GM21360 (cell line): ENCODE data around the gene ATP10A.
"Not testable (repeated sequence)": the region's sequence is repeated elsewhere in the genome, so short reads cannot be mapped to it uniquely, and the experiment has no call there.

Experiments used
- ATAC-seq: cut with Tn5 transposase; IDR thresholded peaks from one replicate; pipeline ENCODE4 v1.9.1; 2021; ENCODE audit warnings: mild to moderate bottlenecking, moderate library complexity; ENCODE audit not compliant: unreplicated experiment

Gene ATP10A

DNA sequence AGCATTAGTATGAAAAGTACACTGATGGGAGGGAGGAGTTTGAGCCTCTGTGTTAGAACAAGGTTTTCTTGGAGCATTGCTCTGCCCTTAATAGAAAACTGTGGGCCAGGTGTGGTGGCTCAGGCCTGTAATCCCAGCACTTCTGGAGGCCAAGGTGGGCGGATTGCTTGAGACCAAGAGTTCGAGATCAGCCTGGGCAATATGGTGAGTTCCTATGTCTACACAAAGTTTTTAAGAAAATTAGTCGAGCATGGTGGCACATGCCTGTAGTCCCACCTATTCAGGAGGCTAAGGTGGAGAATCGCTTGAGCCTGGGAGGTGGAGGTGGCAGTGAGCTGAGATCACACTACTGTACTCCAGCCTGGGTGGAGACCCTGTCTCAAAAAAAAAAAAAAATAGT is 103.7 kb downstream of the ATP10A start:
- no peak for ATAC-seq

DNA sequence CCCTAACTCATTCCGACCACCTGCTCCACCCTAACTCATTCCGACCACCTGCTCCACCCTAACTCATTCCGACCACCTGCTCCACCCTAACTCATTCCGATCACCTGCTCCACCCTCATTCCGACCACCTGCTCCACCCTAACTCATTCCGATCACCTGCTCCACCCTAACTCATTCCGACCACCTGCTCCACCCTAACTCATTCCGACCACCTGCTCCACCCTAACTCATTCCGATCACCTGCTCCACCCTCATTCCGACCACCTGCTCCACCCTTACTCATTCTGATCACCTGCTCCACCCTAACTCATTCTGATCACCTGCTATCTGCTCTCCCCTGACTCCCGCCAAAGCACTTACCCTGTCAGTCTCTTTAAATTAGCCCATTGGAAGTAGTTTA is 104.5 kb downstream of the ATP10A start:
- ATAC-seq = not testable (repeated sequence)

DNA sequence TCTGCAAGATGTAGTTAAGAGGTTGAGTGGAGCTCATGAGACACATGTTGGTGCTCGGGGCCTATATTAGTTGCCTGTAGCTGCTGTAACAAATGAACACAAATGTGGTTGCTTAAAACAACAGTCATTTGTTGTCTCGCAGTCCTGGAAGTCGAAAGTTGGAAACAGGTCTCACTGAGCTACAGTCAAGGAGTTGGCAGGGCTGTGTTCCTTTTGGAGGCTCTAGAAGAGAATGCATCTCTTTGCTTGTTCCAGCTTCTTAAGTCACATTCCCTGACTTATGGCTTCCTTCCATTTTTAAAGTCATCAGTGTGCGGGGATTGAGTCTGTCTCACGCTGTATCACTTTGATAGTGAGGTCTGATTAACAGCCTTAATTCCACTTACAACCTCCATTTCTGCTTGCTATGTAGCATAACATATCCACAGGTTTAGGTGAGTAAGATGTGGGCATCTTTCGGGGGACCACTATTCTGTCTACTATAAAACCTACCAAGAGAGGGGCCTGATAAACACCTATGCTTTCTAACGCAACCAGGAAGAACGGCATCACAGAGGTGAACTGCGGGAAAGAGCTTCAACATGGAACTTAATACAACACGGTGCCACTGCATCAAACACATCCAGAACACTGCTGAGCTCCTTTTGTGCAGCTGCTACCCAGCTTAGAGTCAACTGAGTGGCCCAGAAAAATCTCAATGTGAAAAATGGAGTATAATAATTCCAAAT is 119.4 kb downstream of the ATP10A start:
- no peak for ATAC-seq

DNA sequence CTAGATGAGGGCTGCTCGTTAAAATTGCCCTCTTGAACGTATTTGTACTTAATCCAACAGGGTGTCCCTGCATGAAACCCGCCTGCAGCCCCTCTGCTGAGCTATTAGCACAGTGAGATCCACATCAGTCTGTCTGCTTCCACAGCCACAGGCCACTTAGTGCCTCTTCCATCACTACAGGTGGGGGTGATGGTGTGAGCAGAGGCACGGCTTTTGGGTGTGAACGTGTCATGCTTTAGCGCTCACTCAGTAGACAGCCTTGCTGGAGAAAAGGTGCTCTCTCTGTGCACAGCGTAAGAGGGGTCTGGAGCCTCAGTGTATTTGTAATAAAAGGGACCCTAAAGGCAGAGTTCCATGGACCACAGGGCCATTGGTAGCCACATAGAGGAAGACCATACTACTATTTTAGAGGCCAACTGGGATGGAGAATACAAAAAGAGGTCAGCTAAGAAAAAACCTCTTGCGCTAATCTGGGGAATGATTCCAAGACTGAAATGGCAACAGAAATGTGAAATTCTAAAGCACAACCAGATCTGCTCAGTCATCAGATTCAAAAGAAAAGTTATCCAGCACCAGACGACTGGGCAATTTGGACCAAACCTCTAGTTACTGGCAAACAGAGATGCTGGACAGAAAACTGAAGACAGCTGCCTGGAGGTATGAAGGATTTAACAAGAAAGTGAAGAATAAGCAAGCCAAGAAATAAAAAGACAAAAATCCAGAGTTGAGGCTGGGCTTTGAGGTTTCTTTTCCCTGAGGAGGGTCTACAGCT is 120.2 kb downstream of the ATP10A start:
- no peak for ATAC-seq

DNA sequence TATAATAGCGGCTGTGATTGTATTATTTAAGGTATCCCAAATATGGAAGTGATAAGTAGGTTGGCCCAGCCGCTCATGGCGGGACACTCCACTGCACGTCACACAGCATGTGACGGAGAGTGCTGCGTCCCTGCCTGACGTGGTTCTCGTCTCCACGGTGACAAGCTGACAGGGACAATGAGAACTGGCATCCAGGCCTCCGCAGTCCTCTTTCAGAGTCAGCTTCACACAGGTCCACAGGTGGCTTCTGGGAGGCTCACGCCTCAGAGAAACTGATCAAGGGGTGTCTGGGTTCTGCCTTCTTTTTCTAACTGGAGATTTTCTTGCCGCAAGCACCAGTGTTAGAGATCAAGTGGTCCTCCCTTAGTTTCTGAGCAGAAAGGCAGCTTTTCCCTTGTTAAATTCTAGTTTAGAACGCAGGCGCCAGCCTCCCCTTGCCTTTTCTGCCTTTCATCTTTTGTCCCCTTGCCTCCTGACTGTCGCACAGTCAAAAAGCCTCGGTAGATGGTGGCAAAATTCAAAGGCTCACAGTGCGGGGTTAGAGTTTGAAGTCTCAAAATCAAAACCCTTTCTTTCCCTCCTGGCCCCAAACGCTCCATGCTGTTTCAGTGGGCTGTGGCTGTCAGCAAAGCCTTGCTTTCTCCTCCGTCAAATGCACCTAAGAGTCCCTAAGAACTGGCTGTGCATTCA is 120.9 kb downstream of the ATP10A start:
- no peak for ATAC-seq

DNA sequence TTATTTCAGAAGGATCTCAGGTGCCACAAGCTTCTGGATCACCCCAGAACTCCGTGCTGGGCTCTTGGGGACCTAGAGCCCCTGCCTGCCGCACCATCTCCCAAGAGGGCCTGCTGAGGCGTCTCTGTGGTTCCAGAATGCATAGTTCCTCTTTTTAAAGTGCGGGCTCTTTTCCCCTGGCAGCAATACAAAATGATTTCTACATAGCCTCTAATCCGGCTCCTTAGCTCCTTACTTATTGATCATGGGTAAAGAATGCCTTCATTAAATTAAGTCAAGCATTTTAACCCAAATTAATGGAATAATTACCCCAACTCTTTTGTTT is 121.9 kb downstream of the ATP10A start:
- ATAC-seq = no peak

DNA sequence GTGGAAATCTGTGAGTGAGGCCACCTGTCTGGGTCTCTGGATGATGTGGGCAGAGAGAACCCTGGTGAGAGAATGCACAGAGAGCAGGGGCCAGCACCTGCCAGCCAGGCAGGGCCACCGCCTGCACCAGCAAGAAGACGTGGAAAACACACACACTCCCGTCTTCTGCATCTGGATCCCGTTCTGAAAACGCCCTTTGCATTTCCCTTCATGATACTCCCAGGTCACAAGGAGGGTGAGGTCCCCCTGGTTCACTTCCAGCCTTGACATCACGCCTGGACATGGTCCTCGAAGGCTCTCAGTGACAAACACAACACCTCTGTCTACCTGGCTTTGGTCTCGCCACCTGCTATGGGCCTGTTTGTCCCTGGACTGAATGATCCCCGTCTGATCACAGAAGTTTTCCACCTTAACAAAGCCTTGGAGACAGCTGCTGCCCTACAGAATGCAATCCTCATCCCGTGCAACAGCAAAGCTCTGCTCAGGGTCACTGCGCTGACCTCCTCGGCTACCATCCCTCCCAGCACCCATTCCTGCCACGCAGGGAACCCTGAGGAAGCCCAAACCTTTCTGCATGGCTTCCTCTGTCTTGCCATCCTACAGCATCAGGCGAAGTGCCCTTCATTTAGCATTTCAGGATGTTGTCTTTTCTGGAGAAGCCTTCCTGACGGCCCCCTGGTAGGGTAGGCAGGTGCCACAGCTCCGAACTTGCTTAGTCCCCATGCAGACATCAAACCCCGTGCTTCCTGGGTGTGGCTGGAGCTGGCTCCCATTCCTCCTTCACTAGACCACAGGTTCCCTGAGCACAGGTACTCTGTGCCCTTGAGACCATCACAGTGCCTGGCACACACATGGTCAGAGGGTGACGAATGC is 122.5 kb downstream of the ATP10A start:
- no peak for ATAC-seq

DNA sequence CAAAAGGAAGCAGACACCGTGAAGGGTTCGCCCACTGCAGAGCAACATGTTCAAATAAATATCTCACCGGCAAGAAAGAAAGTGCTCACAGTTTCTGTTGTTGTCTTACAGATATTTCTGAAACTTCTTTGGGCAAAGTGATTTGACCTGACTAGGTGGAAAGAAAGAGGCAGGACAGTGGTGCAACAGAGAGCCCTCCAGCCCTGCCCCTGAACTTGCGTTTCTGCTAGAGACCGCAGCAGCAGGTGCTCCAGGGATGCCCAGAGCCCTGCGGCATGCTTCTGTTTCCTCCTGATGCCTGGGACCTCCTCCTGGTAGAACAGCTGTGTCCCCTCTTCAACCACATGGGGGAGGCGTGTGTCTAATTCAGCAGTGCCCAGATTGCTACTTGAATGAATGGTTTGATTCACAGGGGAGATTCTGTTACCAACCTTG is 123.4 kb downstream of the ATP10A start:
- no peak for ATAC-seq

DNA sequence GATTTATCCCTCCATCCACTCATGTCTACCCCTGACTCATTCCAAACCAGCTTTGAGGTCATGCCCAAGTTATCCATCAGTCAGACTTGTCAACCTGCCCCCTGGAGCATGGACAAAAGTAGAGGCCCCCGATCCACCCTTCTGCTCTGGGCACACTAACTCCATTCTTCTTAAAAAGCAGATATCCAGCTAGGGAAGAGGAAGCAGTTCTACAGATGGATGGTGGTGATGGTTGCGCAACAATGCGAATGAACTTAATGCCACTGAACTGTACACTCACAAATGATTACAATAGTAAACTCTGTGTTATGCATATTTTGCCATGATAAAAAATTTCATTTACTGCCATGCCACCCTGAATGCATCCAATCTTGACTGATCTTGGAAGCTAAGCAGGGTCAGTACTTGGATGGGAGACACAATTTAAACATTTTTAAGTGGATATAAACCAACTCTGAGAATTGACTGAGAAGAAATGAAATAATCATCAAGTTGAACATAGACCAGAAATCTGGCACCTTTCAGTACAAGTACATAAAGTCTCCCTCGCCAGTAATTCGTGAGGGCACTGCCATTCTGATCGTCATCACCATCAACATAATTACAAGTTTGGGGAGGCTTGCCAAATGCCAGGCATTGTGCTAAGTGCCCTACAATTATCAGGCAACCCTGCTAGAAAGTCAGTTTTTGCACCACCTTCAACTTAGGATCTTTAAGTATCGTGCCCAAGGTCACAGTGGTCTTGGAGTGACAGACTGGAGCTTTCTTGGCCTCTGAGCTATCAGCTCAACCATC is 124.8 kb downstream of the ATP10A start:
- no peak for ATAC-seq

DNA sequence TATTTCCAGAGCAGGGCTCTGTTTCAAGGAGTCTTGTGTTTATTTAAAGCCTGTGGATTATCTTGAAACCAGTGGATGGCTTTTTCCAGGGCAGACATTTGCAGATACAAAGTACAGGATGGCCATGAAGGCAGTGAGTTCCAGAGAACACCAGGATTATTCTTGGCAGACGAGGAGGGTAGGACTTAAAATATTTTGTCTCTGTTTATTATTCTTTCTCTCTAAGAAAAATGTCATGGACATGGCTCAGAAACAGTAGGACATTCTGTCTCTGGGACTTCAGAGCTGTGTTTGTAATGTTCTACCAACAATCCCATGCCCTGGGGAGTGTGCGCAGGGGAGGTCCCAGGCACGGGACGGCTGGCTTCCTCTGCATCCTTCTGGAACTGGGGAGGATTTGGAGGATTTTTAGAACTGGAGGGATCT is 125.9 kb downstream of the ATP10A start:
- ATAC-seq = no peak

DNA sequence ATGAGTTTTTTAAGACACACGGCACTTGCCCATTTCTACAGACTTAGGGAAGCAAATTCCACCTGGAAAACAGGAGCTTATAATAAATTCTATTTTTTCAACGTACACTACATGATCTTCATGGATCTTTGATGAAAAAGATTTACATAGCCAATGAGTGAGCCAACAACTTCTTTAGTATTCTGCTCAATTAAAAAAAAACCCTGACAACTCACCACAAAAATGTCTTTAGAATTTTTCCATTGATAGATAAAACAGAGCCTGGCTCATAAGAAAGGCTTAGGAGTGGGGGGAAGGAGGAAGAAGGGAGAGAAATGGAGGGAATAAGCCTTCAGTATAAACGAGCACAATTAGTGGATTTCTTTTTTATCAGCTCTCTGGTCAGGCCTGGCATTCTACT is 126.7 kb downstream of the ATP10A start:
- ATAC-seq = no peak

DNA sequence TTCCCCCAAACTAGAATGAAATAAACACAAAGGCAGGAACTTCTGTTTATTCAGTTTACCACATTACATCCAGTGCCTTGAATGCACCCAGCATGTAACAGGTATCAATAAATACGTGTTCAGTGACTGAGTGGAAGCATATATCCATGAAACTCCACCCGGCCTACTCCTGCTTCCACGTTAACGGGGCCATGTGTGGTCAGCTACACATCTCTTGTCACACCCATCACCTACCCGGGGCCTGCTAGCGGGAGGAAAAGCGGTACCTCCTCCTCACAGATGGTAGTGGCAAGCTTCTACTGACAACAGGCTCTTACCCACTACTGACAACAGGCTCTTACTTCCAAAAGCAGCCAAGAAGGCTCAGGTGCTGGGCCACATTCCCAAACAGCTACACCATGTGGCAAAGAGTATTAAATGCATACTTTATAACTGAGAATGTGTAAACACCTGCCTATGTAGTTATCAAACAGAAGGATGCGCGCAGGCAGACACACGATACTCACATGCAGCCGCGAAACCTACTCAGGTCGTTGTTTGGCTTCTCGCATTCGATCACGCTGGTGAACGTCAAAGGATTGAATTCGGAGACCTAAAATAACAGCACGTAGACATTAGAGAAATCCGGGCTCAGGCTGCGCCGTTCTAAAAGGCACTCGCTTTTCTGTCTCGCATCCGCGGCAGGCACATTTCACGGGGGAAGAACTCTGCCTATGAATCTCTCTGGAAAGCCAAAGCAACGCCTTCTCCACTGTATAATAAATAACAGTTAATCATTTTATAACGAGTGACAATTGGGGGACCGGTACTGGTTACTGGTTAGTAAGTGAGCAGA is 127.4 kb downstream of the ATP10A start:
- no peak for ATAC-seq

DNA sequence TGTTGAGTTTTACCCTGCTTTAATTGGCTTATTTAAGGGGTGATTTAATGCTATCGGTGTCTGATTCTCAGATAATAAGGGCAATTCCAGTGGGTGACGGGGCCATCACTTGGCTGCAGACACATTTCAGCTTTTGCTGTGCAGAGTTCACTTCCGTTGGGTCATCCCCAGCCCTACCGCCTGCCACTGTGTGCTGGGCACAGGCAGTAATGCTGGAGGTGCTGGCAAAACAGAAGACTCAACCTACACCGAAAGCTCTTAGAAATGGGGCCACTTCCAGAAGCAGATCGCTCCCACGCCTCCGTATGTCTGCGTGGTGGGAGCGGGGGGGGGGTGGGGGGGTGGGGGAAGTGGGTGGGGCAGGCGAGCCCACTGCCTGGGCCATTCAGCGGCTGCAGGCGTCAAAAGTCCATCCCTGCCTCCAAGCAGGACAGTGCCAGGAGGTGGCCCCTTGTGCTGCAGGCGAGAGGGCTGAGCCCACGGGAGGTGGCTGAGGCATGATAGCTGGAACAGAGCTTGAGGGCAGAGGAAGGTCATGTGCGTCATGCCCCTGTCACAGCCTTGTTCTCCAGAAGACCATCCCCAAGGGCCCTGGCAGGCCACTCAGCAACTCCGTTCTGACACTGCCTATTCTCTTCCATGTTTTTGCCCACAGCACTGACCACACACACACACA is 128.3 kb downstream of the ATP10A start:
- no peak for ATAC-seq

DNA sequence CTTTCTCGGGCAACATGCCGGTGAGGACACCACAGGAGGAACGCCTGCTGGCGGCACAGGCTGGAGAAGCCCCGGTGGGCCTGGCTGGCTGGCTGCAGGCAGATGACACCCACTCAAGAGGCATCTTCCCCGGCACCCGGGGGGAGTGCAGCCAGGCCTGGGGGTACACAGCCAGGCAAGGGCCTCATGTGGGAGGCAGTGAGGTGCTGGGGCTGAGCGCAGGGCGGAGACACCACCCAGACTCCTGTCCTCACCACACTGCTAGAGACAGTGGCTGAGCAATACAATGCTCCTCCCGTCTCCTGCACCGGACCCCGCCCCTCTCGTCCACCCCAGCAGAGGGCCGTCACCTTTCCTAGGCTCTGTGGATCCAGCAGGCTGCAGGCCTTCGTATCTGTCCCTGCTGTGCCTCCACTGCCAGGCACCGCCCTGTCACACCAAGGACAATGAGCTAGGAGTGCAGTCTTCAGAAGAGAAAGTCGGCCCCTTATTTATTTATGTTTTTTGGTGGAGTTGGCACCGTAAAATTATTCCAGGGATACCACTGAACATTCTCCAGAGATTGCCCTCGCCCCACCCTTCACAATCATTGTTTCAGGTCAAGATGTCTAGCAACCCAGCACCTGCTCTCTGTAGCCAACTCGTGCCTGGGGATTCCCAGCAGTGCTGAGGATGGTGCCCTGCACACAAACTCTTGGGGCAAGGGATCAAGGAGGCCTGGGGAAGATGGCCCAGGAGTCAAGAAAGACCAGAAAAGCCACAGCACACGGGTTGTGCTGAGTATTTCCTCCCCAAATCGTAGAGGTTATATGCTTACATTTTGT is 129.1 kb downstream of the ATP10A start:
- ATAC-seq = no peak

DNA sequence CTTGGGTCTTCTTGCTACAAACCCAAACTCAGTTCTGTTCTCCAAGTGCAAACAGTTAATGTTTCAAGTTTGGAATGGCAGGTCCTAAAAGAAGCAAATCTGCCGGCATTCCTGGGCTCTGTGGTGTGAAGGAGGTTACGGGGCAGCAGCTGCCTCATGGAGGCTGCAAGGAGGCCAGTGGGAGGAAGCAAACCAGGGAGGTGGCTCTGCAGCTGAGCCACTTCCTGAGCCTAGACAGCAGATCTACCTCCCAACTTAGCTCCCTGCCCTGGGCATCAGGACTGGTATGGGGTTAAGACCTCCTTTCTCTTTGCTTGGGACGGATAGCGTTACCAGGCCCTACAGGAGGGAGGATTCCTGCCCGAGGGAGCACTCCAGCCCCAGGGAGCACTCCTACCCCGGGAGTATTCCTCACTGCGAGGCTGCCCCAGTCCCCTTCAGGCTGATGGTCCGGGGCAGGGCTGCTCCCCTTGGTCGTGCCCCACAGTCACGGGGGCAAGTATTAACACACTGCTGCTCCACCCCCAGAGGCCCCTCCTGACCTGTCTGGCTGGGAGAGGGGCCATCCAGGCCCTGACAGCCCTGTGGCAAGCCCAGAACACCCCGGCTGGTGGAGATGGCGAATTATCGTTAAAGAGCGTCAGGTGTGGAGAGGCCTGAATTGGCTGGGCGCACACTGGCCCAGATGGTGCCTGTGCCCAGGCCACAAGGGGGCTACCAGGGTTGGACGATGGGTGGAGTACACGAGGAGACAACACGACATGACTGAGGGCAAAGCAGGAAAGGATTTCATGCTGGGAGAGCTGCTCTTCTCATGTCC is 129.9 kb downstream of the ATP10A start:
- ATAC-seq = no peak

DNA sequence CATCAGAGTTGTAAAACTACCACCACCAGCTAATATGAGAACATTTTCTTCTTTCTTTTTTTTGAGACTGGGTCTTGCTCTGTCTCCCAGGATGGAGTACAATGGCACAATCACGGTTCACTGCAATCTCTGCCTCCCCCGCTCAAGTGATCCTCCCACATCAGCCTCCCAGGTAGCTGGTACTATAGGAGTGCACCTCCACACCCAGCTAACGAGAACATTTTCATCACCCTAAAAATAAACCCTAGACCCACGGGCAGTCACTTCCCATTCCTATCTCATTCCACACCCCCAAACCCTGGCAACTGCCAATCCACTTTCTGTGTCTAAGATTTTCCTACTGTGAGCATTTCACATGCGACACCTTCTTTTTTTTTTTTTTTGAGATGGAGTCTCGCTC is 130.9 kb downstream of the ATP10A start:
- ATAC-seq = no peak

DNA sequence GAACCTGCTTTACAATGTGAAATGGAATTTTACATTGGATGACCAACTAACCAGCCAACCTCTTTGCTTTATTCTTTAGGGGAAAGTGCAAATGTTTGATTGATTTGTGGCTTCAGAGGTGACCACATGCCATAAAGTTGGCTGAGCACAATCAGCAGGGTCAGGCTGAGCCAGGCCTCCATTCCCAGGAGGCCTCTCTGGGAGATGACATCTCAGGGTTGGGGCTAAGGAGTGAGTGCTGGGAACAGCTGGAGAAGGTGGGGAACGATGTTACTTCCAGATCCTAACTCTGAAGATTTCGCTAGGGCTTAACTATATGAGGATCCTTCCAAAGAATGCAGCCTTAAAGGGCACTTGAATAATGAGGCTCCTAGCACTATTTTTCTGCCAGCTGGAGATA is 131.7 kb downstream of the ATP10A start:
- ATAC-seq = no peak
